Measurements from ENCODE around the gene TLN1.

The TLN1 gene

GRCh38 chr9:35669331-35670145, 62.5 kb downstream of the TLN1 start:
- no peak for DNase-seq (ENCODE audit: low read depth in 2 of 3, low spot score in 1 of 3)

DNA sequence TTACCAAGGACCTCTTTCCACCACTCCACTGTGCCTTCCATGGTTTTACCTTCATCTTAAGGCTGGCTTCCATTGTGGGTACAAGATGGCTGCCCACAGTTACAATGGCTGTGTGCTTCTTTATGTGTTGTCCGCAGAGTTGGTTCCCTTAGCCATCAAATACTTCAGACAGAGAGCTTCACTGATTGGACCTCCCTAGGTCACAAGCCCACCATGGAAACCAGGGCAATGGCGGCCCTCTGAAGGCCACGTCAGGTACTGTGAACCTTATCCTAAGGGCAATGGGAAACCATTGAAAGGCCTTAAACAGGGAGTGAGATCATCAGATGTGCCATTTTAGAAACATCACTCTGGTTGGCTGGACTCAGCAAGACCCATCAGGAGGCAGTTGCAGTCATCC, 64.1 kb downstream of the TLN1 start:
- DNase-seq (ENCODE audit: low read depth in 2 of 3, low spot score in 1 of 3), result no peak

GRCh38 chr9:35666549-35666948, 65.4 kb downstream of the TLN1 start:
- no peak for DNase-seq (ENCODE audit: low read depth in 2 of 3, low spot score in 1 of 3)

GRCh38 chr9:35666045-35666444, 66.0 kb downstream of the TLN1 start:
- no peak for DNase-seq (ENCODE audit: low read depth in 2 of 3, low spot score in 1 of 3)

- no peak for DNase-seq (ENCODE audit: low read depth in 2 of 3, low spot score in 1 of 3)
These were observed 66.5 kb downstream of the TLN1 start for GRCh38 chr9:35665471-35665818.

DNA sequence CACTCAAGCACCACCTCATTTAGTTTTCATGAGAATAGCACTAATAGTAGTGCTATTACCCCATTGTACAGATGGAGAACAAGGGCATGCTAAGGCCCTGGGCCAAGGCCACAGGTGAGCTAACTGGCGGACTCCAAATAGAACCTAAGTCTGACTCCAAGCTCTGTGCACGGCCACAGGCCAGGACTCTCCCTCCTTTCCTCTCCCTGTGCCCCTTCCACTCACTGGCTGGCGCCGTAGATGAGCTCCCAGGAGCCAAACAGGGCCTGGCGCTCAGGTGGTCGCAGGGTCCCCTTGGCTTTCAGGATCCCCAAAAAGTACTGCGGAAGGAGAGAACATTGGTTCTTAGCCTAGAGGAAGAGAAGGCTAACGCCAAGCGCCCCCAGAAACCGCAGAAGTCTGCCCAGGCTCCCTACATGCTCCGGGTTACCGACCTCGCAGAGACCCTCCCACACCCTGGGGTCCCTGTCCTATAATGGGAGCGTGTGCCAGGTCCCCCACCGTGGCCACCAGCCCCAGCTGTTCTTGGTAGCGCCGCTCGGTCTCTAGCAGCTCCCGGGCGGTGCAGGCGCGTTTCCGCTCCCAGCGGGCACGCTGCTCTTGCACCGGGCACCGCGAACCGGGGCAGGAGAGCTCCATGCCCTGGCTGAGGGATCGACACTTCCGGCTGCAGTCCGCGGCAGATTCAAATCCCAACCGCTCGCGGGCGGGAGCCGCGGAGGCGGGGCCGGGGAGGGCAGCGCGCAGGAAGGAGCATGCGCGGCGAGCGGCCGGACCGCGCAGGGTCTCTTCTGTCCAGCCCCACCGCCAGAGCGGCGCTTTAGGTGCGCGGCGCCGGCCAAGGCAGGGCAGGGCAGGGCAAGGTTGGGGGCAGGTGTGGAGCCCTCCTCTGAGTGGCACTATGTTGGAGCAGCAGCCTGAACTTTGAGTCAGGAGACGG, 67.2 kb downstream of the TLN1 start, which contains the start of gene ARHGEF39:
Gene ARHGEF39, minus strand, starts transcription at position 665 of the 940 bp plus-strand sequence. Its CDS starts 26 bp downstream, at position 639.
- peak; percentile 57 to 77 (median 62) for DNase-seq (ENCODE audit: low read depth in 2 of 3, low spot score in 1 of 3)

GRCh38 chr9:35662437-35662836, 69.6 kb downstream of the TLN1 start:
- no peak for DNase-seq (ENCODE audit: low read depth in 2 of 3, low spot score in 1 of 3)

DNA sequence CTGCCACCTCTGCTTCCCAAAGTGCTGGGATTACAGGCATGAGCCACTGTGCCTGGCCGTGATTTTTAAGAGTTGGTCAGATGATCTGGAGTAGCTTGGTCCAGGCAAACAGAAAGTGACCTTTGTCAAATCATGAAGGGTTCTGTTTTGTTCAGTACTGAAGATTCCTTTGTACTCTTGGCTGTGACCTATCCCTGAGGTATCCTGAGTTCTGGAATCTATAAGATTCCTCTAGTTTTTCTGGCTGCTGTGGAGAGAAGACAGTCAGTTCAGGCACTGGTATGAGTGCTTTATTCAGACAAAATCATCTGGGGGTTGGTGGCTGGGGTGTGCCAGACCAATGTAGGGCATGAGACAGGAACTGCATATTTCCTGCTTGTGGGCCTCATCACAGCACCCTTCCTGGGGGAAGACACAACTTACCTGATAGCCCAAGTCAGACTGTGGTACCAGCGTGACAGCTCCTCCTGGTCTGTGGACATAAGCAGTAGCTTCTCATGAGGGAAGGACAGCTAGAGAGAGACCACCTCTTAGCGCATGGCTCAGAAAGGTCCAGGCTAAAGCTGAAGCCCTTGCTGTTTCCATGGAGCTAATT, 70.1 kb downstream of the TLN1 start:
- DNase-seq (ENCODE audit: low read depth in 2 of 3, low spot score in 1 of 3), result no peak

- no peak for DNase-seq (ENCODE audit: low read depth in 2 of 3, low spot score in 1 of 3)
These were observed 71.0 kb downstream of the TLN1 start for GRCh38 chr9:35660966-35661415.

DNA sequence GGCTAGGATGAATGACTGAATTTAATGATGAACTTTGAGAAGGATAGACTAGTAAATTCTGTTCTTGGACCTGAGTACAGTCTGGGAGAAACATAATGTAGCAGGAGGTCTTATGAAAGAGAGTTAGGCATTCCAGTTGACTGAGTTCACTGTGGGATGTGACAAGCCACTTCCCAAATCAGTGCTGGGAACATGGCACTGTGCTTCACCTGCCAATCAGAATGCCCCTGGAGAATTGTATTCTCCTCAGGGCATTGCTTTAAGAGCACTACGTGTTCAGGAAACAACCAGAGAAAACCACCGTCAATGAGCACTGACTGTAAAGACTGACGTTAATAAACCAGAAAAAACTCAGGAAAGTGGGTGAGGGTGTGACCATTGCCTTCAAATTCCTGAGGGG, 72.7 kb downstream of the TLN1 start:
- DNase-seq (ENCODE audit: low read depth in 2 of 3, low spot score in 1 of 3), result no peak

- no peak for DNase-seq (ENCODE audit: low read depth in 2 of 3, low spot score in 1 of 3)
These were observed 73.1 kb downstream of the TLN1 start for GRCh38 chr9:35658968-35659220.

- DNase-seq (ENCODE audit: low read depth in 2 of 3, low spot score in 1 of 3), result peak; percentile 56 to 77 (median 68)
These were observed 73.6 kb downstream of the TLN1 start, which contains the start of gene CCDC107 for GRCh38 chr9:35658137-35658967. CCDC107 (plus strand) TSS chr9:35658292; CDS start chr9:35658380, 88 bp downstream.

- peak; percentile 92 to 97 (median 97) for DNase-seq (ENCODE audit: low read depth in 2 of 3, low spot score in 1 of 3)
These were observed 74.4 kb downstream of the TLN1 start, which contains the start of gene RMRP for GRCh38 chr9:35657546-35658136. RMRP (minus strand) TSS chr9:35658019.

- no peak for DNase-seq (ENCODE audit: low read depth in 2 of 3, low spot score in 1 of 3)
These were observed 75.0 kb downstream of the TLN1 start for GRCh38 chr9:35656831-35657545.

DNA sequence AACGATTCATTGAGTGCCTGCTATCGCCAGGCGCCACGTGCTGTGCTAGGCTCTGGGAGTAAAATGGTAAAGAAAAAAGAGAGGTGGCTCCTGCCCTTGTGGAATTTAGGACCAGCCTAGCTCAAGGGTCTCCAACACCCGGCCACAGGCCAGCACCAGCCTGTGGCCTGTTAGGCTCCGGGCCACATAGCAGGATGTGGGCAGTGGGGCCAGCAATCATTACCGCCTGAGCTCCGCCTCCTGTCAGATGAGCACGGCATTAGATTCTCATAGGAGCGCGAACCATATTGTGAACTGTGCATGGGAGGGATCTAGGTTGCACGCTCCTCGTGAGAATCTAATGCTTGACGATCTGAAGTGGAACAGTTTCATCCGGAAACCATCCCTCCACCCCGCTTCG, 75.6 kb downstream of the TLN1 start:
- DNase-seq (ENCODE audit: low read depth in 2 of 3, low spot score in 1 of 3), result no peak

- DNase-seq (ENCODE audit: low read depth in 2 of 3, low spot score in 1 of 3), result no peak
These were observed 78.4 kb downstream of the TLN1 start for GRCh38 chr9:35653611-35654010.

- DNase-seq (ENCODE audit: low read depth in 2 of 3, low spot score in 1 of 3), result no peak
These were observed 79.2 kb downstream of the TLN1 start for GRCh38 chr9:35652829-35653209.

- no peak for DNase-seq (ENCODE audit: low read depth in 2 of 3, low spot score in 1 of 3)
These were observed 79.8 kb downstream of the TLN1 start for GRCh38 chr9:35651956-35652828.

All from stimulated activated CD4-positive, alpha-beta T cell treated with anti-CD3 and anti-CD28 coated beads, Interleukin-12 subunit alpha, Interleukin-12 subunit beta, amount 100 ng/mL, for 48 hours (primary cell).